NB4 (cell line): ENCODE measurements around the gene SEPTIN8.

Source experiments
- DNase-seq: peaks from one replicate; pipeline ENCODE4 v3.0.0; 2010; ENCODE audit warnings: low read depth
- H3K4me3 ChIP-seq: one replicate; pipeline ENCODE4 v1.5.1; 2011; ENCODE audit warnings: mild to moderate bottlenecking, low read depth, low read length, moderate library complexity
- CTCF ChIP-seq: IDR thresholded peaks from one replicate; pipeline ENCODE4 v1.5.1; 2012; ENCODE audit warnings: low read depth, low read length
- MAX ChIP-seq: IDR thresholded peaks from 2 replicates; pipeline ENCODE4 v1.6.1; 2011; ENCODE audit warnings: low read depth, low read length
- MYC ChIP-seq: IDR thresholded peaks from 2 replicates; pipeline ENCODE4 v1.6.1; 2011; ENCODE audit warnings: low read depth, low read length
- POLR2A ChIP-seq: IDR thresholded peaks from 2 replicates; pipeline ENCODE4 v1.6.1; 2011; ENCODE audit warnings: mild to moderate bottlenecking; ENCODE audit not compliant: insufficient read length; ENCODE audit errors: extremely low read depth

Gene SEPTIN8

DNA sequence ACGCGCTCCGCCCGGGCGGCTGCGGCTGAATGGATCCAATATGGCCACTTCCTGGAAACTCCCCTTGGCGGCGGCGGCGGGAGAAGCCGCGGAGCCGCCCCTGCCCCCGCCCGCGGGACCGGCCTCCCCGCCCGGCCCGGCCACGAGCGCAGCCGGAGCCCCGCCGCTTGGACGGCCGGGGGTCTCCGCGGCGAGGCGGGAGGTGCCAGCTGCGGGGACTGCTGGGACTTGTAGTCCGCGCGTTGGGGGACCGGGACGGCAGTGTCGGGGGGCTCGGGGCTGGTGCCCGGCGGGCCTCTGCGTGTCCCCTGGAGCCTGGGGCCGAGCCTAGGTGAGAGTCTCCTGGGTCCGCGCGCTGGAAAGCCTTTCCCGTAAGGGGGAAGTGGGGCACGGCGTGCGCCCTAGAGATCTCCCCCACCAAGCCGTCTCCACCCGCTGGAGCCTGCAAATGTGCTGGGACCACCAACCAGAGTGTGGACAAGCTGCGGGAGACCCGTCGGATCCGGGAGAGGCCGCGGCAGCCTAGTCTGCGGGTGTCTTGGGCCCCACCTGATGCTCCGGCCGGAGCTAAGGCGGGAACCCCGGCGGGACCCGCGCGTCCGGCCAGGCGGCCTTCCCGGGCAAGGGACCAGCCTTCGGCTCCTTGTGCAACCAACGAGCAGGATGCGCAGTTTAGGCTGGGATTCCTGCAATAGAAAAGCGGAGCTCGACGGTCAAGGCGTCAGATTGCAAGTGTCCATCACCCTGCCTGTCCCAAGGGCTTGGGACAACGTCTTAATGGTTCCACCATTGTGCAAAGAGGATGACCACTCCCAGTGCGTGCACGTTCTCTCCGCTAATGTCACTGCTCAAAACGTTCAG, at the start of gene SEPTIN8:
Gene SEPTIN8, minus strand, starts transcription at position 31 of the 861 bp plus-strand sequence. CDS start 102 bp downstream, outside the sequence.
- TF ChIP-seq POLR2A = peak; percentile 33
- no peak for TF ChIP-seq MYC
- TF ChIP-seq CTCF = no peak
- TF ChIP-seq MAX = no peak
- peak; percentile 55 for DNase-seq

GRCh38 chr5:132826424-132827082, 49.5 kb upstream of the SEPTIN8 start:
- H3K4me3 ChIP-seq = no peak overlapping the region
- no peak for TF ChIP-seq CTCF
- no peak for TF ChIP-seq MAX
- no peak for TF ChIP-seq MYC
- TF ChIP-seq POLR2A = no peak
- no peak for DNase-seq

More for the DNA sequence above, at the start of gene SEPTIN8:
- H3K4me3 ChIP-seq = peak within 1 kb of the TSS; percentile 44

- DNase-seq = no peak
- H3K4me3 ChIP-seq = no peak overlapping the region
- TF ChIP-seq POLR2A (no peak), MAX (no peak), CTCF (no peak), MYC (no peak)
Measured at GRCh38 chr5:132825834-132826391, 48.9 kb upstream of the SEPTIN8 start.

- no peak for DNase-seq
- TF ChIP-seq MYC = no peak
- no peak for TF ChIP-seq MAX
- no peak for TF ChIP-seq CTCF
- no peak for TF ChIP-seq POLR2A
- no peak overlapping the region for H3K4me3 ChIP-seq
Measured at GRCh38 chr5:132825033-132825833, 48.2 kb upstream of the SEPTIN8 start.

DNA sequence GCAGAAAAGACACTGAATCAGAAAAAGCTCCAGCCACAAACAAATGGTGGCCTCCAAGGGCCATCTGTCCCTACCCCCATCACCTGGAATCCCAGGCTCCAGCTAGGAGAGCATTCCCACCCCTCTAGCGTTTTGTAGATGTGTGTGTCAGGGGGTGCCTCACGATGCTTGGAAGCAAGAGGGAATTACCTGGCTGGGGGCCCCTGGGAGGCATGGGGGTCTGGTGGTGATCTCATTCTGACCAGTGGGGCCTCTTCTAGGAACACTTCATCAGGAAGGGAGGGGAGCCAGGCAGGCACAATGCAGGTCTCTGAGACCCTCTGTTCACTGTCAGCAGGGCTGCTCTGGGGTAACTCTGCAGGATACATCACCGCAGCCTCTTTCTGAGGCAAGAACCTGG, 47.4 kb upstream of the SEPTIN8 start:
- TF ChIP-seq MAX (no peak), CTCF (no peak), MYC (no peak), POLR2A (no peak)
- DNase-seq = no peak
- no peak overlapping the region for H3K4me3 ChIP-seq
